WERI-Rb-1 (cell line): ENCODE measurements around the gene POLR3B.

Experiments used
- DNase-seq: peaks from one replicate; pipeline ENCODE4 v3.0.0-alpha.2; 2020
- H3K27ac ChIP-seq: fragments of 250-450 bp; sonication (Bioruptor Pico); 2 replicates; pipeline ENCODE4 v1.5.1; 2020; ENCODE audit warnings: mild to moderate bottlenecking, moderate library complexity
- H3K27me3 ChIP-seq: fragments of 250-450 bp; sonication (Bioruptor Pico); 2 replicates; pipeline ENCODE4 v1.5.1; 2021; ENCODE audit warnings: mild to moderate bottlenecking, low read depth, moderate library complexity; ENCODE audit not compliant: insufficient read depth, severe bottlenecking
- H3K36me3 ChIP-seq: fragments of 250-450 bp; sonication (Bioruptor Pico); 2 replicates; pipeline ENCODE4 v1.5.1; 2020; ENCODE audit warnings: mild to moderate bottlenecking, moderate library complexity
- H3K4me3 ChIP-seq: 2 replicates; pipeline ENCODE4 v1.5.1; 2011; ENCODE audit warnings: low read depth, mild to moderate bottlenecking, control low read depth, low read length
- H3K9me3 ChIP-seq: fragments of 250-450 bp; sonication (Bioruptor Pico); 2 replicates; pipeline ENCODE4 v1.5.1; 2021; ENCODE audit warnings: mild to moderate bottlenecking, moderate library complexity; ENCODE audit not compliant: severe bottlenecking
- CTCF ChIP-seq: IDR thresholded peaks from 2 replicates; pipeline ENCODE4 v1.5.1; 2011; ENCODE audit warnings: low read depth, mild to moderate bottlenecking, control low read depth, inconsistent platforms, low read length

Gene POLR3B

GRCh38 chr12:106392759-106393158, 35.2 kb downstream of the POLR3B start:
- H3K27me3 ChIP-seq = no peaks in the 10 kb centered on the region
- H3K36me3 ChIP-seq = peaks cover 3% of the 10 kb centered on the region
- no peaks in the 10 kb centered on the region for H3K9me3 ChIP-seq
- no peak for DNase-seq
- no peak overlapping the region for H3K27ac ChIP-seq
- no peak for TF ChIP-seq CTCF
- no peak overlapping the region for H3K4me3 ChIP-seq

- no peak overlapping the region for H3K27ac ChIP-seq
- TF ChIP-seq CTCF = no peak
- no peak overlapping the region for H3K4me3 ChIP-seq
- H3K27me3 ChIP-seq = no peaks in the 10 kb centered on the region
- DNase-seq = no peak
- H3K36me3 ChIP-seq = no peaks in the 10 kb centered on the region; the same call in 1 of the 2 replicates
- H3K9me3 ChIP-seq = no peaks in the 10 kb centered on the region
These were observed 52.3 kb downstream of the POLR3B start for GRCh38 chr12:106409878-106410277.

- DNase-seq = no peak
- TF ChIP-seq CTCF = no peak
- Histone ChIP-seq H3K36me3 (no peaks in the 10 kb centered on the region; the same call in 1 of the 2 replicates), H3K4me3 (no peak overlapping the region), H3K27ac (no peak overlapping the region), H3K27me3 (no peaks in the 10 kb centered on the region), H3K9me3 (no peaks in the 10 kb centered on the region)
These were observed 55.0 kb downstream of the POLR3B start for GRCh38 chr12:106412563-106412962.

GRCh38 chr12:106415134-106415533, 57.6 kb downstream of the POLR3B start:
- H3K27ac ChIP-seq = no peak overlapping the region
- TF ChIP-seq CTCF = no peak
- no peak overlapping the region for H3K4me3 ChIP-seq
- no peak for DNase-seq
- no peaks in the 10 kb centered on the region for H3K9me3 ChIP-seq
- H3K27me3 ChIP-seq = no peaks in the 10 kb centered on the region
- H3K36me3 ChIP-seq = no peaks in the 10 kb centered on the region; the same call in 1 of the 2 replicates

GRCh38 chr12:106416273-106416672, 58.7 kb downstream of the POLR3B start:
- DNase-seq = no peak

More at GRCh38 chr12:106416273-106416672, 58.7 kb downstream of the POLR3B start:
- TF ChIP-seq CTCF = no peak
- H3K36me3 ChIP-seq = no peaks in the 10 kb centered on the region; the same call in 1 of the 2 replicates
- H3K27me3 ChIP-seq = no peaks in the 10 kb centered on the region
- H3K9me3 ChIP-seq = no peaks in the 10 kb centered on the region
- no peak overlapping the region for H3K4me3 ChIP-seq
- no peak overlapping the region for H3K27ac ChIP-seq
